ENCODE data around the gene ITPKB. TPM values are rescaled to one million over a fixed set of nuclear protein-coding genes. Genes with fewer than 3 reads are reported as not detected.
"Not testable (repeated sequence)": the region's sequence is repeated elsewhere in the genome, so short reads cannot be mapped to it uniquely, and the experiment has no call there.

The ITPKB gene
- 10 to 100 TPM; 29.5 to 29.7 TPM for total RNA-seq

- ChIA-PET CTCF (interaction anchor here (0.7 to 1.7 kb wide), 5 partner anchors 27 to 113 kb away, joined by 3 to 7 read pairs (median 4); no protein-coding TSS in a partner anchor), POLR2A (interaction anchor here (0.6 to 1.2 kb wide), 7 partner anchors 16 to 87 kb away, joined by 3 to 7 read pairs (median 3); no protein-coding TSS in a partner anchor)
Observed at GRCh38 chr1:226738995-226739695, at the start of gene ITPKB. ITPKB (minus strand) TSS chr1:226739282; CDS start chr1:226737458, 1,824 bp downstream.

DNA sequence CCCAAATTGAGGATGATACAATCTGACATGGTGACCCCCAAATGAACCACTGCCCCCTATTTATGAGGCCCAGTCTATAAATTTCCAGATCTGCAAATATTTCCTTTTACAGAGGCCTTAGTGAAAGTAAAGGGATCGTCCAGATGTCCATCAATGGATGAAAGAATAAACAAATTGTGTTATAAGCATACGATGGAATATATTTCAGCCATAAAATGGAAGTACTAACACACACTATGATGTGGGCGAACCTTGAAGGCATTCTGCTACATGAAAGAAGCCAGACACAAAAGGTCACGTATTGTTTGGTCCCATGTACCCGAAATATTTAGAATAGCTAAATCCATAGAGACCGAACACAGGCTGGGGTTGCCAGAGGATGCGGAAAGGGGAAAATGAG is 48.6 kb upstream of the ITPKB start:
- ChIA-PET POLR2A (no interaction called here), CTCF (no interaction called here)

GRCh38 chr1:226787071-226787470 is 48.0 kb upstream of the ITPKB start:
- POLR2A ChIA-PET = no interaction called here
- CTCF ChIA-PET = no interaction called here

DNA sequence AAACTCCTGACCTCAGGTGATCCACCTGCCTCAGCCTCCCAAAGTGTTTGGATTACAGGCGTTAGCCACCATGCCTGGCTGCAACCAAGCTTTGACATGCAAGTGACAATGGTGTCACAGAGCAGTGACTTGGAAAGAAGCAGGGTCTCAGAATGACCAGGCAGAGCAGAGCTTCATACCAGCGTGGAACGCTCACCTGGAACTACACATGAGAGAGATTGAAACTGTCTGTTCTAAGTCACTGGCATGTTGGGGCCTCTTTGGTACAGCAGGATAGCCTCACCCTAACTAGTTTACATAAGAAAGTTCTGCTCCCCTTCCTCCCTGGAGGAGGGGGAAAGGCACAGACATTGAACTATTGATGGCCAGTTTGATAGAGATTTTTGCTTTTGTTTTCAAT is 47.5 kb upstream of the ITPKB start:
- POLR2A ChIA-PET = no interaction called here
- CTCF ChIA-PET = no interaction called here

GRCh38 chr1:226785805-226786204 is 46.7 kb upstream of the ITPKB start:
- POLR2A ChIA-PET = interaction anchor here (0.7 kb wide), 1 partner anchor 107 kb away, joined by 5 read pairs; no protein-coding TSS in a partner anchor
- CTCF ChIA-PET = interaction anchor here (0.6 kb wide), 1 partner anchor 960 kb away, joined by 3 read pairs; no protein-coding TSS in a partner anchor

DNA sequence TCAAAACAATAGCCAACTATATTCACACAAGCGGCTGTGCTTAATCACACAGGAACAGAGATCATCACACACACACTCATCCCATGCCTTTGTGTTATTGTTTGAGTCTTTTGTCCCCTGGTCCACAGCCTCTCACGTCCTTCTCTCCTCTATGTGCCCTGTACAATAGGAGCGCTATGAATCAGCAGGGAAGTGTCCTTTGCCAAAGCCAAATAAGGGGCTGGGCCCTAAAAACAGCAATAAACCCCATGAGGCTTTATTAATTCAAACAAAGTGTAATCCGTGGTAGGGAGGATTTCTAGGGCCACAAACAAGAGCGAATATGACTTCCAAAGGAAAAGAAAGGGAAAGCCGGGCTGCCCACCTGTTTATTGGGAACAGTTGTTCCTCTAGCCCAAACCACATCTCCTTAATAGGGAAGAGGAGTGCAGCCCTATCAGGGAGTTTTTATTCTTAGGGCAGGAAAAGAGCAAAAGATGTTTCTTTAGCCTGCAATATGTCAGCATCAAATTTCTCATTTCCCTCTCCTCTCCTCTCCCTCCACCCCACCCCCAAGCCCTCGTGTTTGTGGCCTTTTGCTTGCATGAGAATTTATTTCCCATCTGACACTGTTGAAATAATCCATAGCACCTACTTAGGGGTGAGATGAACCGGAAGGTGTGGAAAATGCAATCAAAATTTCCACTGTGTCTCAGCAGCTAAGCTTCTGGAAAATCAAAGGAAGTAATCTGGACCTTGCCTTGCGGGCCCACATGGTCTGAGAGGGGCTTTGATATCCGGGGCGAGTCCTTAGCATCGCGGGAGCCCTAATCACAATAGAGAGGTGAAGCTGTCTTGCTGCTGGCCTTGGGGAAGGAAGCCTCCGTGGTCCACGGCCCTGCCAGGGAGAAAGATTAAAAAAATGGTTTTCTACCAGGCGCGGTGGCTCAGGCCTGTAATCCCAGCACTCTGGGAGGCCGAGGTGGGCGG is 45.3 kb upstream of the ITPKB start:
- ChIA-PET POLR2A (no interaction called here), CTCF (no interaction called here)

- POLR2A ChIA-PET = no interaction called here
- CTCF ChIA-PET = no interaction called here
Observed at GRCh38 chr1:226782845-226783601, 43.9 kb upstream of the ITPKB start.

DNA sequence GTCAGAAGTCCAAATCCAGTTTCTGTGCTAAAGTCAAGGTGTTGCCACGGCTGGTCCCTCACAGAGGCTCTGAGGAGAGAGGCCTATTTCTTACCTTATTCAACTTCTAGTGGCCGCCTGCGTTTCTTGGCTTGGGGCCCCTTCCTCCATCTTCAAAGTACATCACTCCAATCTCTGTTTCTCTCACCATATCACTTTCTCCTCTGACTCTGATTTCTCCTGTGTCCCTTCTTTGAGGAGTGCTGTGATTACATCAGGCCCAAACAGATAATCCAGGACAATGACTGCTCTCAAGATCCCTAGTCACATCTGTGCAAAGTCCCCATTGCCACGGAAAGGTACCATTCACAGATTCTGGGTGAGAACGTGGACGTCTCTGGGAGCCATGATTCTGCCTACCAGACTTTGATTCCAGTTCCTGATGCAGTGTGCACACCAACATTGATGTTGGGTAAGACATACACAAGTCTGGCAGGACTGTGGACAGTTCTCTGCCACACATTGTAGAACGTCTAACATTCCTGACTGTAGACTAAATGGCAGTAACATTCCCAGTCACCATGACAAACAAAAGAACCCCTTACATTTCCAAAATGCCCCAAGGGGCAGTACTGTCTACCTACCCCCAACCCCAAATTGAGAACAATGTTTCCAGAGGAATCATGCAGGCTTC is 43.0 kb upstream of the ITPKB start:
- ChIA-PET POLR2A (no interaction called here), CTCF (no interaction called here)

GRCh38 chr1:226779561-226779960 is 40.5 kb upstream of the ITPKB start:
- POLR2A ChIA-PET = no interaction called here
- CTCF ChIA-PET = no interaction called here

- ChIA-PET POLR2A (no interaction called here), CTCF (no interaction called here)
Observed at GRCh38 chr1:226778657-226779058, 39.6 kb upstream of the ITPKB start.

- ChIA-PET CTCF (no interaction called here), POLR2A (no interaction called here)
Observed at GRCh38 chr1:226776975-226777374, 37.9 kb upstream of the ITPKB start.

- ChIA-PET POLR2A (no interaction called here), CTCF (no interaction called here)
Observed at GRCh38 chr1:226776066-226776465, 37.0 kb upstream of the ITPKB start.

- ChIA-PET CTCF (no interaction called here), POLR2A (no interaction called here)
Observed at GRCh38 chr1:226772446-226773139, 33.5 kb upstream of the ITPKB start.

GRCh38 chr1:226767170-226767569 is 28.1 kb upstream of the ITPKB start:
- CTCF ChIA-PET = interaction anchor here (0.6 kb wide), 1 partner anchor 382 kb away, joined by 3 read pairs; no protein-coding TSS in a partner anchor
- POLR2A ChIA-PET = not testable (repeated sequence)

- ChIA-PET POLR2A (no interaction called here), CTCF (no interaction called here)
Observed at GRCh38 chr1:226766565-226766964, 27.5 kb upstream of the ITPKB start.

DNA sequence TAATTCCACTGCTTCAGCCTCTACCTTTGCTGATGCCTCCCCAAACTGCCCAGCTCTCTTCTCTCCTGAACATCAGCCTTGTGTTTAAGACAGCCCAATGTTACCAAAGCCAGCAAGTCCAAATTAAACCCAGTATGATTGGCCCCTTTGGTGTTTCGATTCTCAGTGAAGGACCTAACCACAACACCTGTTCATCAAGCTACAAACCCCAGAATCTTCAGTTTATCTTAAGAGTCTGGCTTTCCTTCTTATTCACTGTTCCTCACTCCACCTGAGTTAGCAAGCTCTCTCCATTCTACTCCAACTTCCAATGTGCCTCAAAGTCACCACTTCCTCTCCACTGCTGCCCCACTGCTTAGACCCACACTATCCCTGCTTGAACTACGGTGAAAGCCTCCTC is 25.5 kb upstream of the ITPKB start:
- ChIA-PET POLR2A (no interaction called here), CTCF (interaction anchor here (1.9 kb wide), 1 partner anchor 132 kb away, joined by 4 read pairs; no protein-coding TSS in a partner anchor)

DNA sequence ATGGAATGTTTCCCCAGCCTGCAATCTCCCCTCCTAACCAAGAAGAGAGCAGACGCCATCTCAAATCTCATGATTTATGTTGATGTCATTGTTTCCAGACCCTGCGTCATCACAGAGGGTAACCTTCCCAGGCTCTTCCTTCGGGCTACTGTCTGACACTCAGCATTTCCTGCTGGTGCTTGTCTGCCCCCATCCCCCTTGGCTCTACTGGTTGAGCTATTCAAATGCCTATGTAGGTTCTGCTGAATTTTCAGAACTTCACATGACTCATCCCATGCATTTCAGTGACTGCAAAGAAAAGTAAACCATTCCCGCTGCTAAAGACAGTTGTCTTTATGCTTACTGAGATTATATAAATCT is 24.8 kb upstream of the ITPKB start:
- CTCF ChIA-PET = interaction anchor here (1.1 to 1.9 kb wide), 2 partner anchors 27 to 131 kb away, joined by 3 to 4 read pairs; no protein-coding TSS in a partner anchor
- POLR2A ChIA-PET = no interaction called here

- ChIA-PET POLR2A (no interaction called here), CTCF (interaction anchor here (1.1 to 1.9 kb wide), 3 partner anchors 14 to 130 kb away, joined by 3 to 4 read pairs (median 3); no protein-coding TSS in a partner anchor)
Observed at GRCh38 chr1:226762988-226763904, 24.2 kb upstream of the ITPKB start.

Measured in activated CD8-positive, alpha-beta memory T cell treated with anti-CD3 and anti-CD28 coated beads for 36 hours (primary cell).